H9 (cell line): ENCODE data around the gene ANXA10. TPM values are rescaled to one million over a fixed set of nuclear protein-coding genes. Genes with fewer than 3 reads are reported as not detected.

Experiments
- DNase-seq: peaks from one replicate; pipeline ENCODE4 v3.0.0-alpha.2; 2017
- H2AFZ ChIP-seq: one replicate; pipeline ENCODE4 v1.6.1; 2013; ENCODE audit warnings: mild to moderate bottlenecking, low read length, control low read depth, moderate library complexity
- H2AK5ac ChIP-seq: 2 replicates; pipeline ENCODE4 v1.6.1; 2013; ENCODE audit warnings: low read length, control low read depth, mixed read lengths; ENCODE audit not compliant: insufficient read length
- H2BK120ac ChIP-seq: one replicate; pipeline ENCODE4 v1.6.1; 2013; ENCODE audit warnings: low read depth, mild to moderate bottlenecking, low read length, control low read depth, inconsistent platforms; ENCODE audit not compliant: poor library complexity, severe bottlenecking
- H2BK12ac ChIP-seq: 2 replicates; pipeline ENCODE4 v1.6.1; 2013; ENCODE audit warnings: low read length, control low read depth, mixed read lengths, low read depth; ENCODE audit not compliant: insufficient read length
- H2BK15ac ChIP-seq: 2 replicates; pipeline ENCODE4 v1.6.1; 2013; ENCODE audit warnings: low read depth, low read length, control low read depth
- H2BK20ac ChIP-seq: one replicate; pipeline ENCODE4 v1.6.1; 2013; ENCODE audit warnings: low read depth, mild to moderate bottlenecking, low read length, control low read depth, inconsistent platforms; ENCODE audit not compliant: poor library complexity, severe bottlenecking
- H2BK5ac ChIP-seq: 2 replicates; pipeline ENCODE4 v1.6.1; 2013; ENCODE audit warnings: low read length, control low read depth, mixed read lengths; ENCODE audit not compliant: insufficient read length
- H3K14ac ChIP-seq: 2 replicates; pipeline ENCODE4 v1.6.1; 2013; ENCODE audit warnings: low read length, control low read depth; ENCODE audit not compliant: insufficient read depth
- H3K18ac ChIP-seq: 2 replicates; pipeline ENCODE4 v1.6.1; 2013; ENCODE audit warnings: low read depth, mild to moderate bottlenecking, mixed read lengths, low read length, control low read depth; ENCODE audit not compliant: insufficient read length
- H3K23ac ChIP-seq: 2 replicates; pipeline ENCODE4 v1.6.1; 2013; ENCODE audit warnings: low read length, control low read depth, mixed read lengths, low read depth; ENCODE audit not compliant: insufficient read length
- H3K23me2 ChIP-seq: 2 replicates; pipeline ENCODE4 v1.6.1; 2013; ENCODE audit warnings: low read depth, mild to moderate bottlenecking, mixed read lengths, low read length, control low read depth; ENCODE audit not compliant: insufficient read length, poor library complexity, severe bottlenecking
- H3K27ac ChIP-seq: 2 replicates; pipeline ENCODE4 v1.5.1; 2013; ENCODE audit warnings: low read length, control low read depth, mixed read lengths, low read depth; ENCODE audit not compliant: insufficient read length
- H3K27me3 ChIP-seq: 2 replicates; pipeline ENCODE4 v1.6.1; 2013; ENCODE audit warnings: low read length, control low read depth, inconsistent platforms; ENCODE audit not compliant: insufficient read depth
- H3K4ac ChIP-seq: 2 replicates; pipeline ENCODE4 v1.6.1; 2013; ENCODE audit warnings: low read depth, mild to moderate bottlenecking, control low read depth, inconsistent platforms, low read length, moderate library complexity
- H3K4me1 ChIP-seq: 2 replicates; pipeline ENCODE4 v1.6.1; 2013; ENCODE audit warnings: low read length, control low read depth, inconsistent platforms; ENCODE audit not compliant: insufficient read depth
- H3K4me2 ChIP-seq: 2 replicates; pipeline ENCODE4 v1.6.1; 2013; ENCODE audit warnings: low read length, control low read depth, mixed read lengths; ENCODE audit not compliant: insufficient read length, insufficient read depth
- H3K56ac ChIP-seq: 2 replicates; pipeline ENCODE4 v1.6.1; 2013; ENCODE audit warnings: low read depth, mild to moderate bottlenecking, mixed read lengths, low read length, control low read depth; ENCODE audit not compliant: insufficient read length
- H3K79me1 ChIP-seq: 2 replicates; pipeline ENCODE4 v1.6.1; 2013; ENCODE audit warnings: low read depth, mild to moderate bottlenecking, moderate library complexity, low read length, control low read depth, inconsistent platforms; ENCODE audit not compliant: insufficient read depth, poor library complexity, severe bottlenecking
- H3K79me2 ChIP-seq: 2 replicates; pipeline ENCODE4 v1.6.1; 2013; ENCODE audit warnings: low read length, control low read depth, inconsistent platforms; ENCODE audit not compliant: insufficient read depth
- H3K9ac ChIP-seq: 2 replicates; pipeline ENCODE4 v1.6.1; 2013; ENCODE audit warnings: low read length, control low read depth, mixed read lengths; ENCODE audit not compliant: insufficient read length; ENCODE audit errors: extremely low read depth
- H3K9me3 ChIP-seq: one replicate; pipeline ENCODE4 v1.6.1; 2013; ENCODE audit warnings: low read depth, low read length, inconsistent platforms; ENCODE audit not compliant: control insufficient read depth
- H3T11ph ChIP-seq: one replicate; pipeline ENCODE4 v1.6.1; 2013; ENCODE audit warnings: mild to moderate bottlenecking, low read length, control low read depth, inconsistent platforms
- H4K20me1 ChIP-seq: one replicate; pipeline ENCODE4 v1.6.1; 2013; ENCODE audit not compliant: control insufficient read depth, insufficient read length, insufficient read depth
- H4K5ac ChIP-seq: 2 replicates; pipeline ENCODE4 v1.6.1; 2013; ENCODE audit warnings: low read depth, mild to moderate bottlenecking, mixed read lengths, low read length, control low read depth; ENCODE audit not compliant: insufficient read length
- H4K8ac ChIP-seq: replicated peaks from 2 replicates; pipeline ENCODE4 v1.6.1; 2013; ENCODE audit warnings: low read length, control low read depth, mixed read lengths, low read depth; ENCODE audit not compliant: insufficient read length
- H4K91ac ChIP-seq: 2 replicates; pipeline ENCODE4 v1.6.1; 2013; ENCODE audit warnings: low read depth, mild to moderate bottlenecking, moderate library complexity, mixed read lengths, low read length, control low read depth; ENCODE audit not compliant: insufficient read length
- H3K27ac Mint-ChIP-seq, 3 experiments: 2 replicates in 2 of 3; 3 replicates in 1 of 3; pipeline ENCODE4 v1.8.0; 2020 to 2021; ENCODE audit warnings: mixed read lengths in 3 of 3, mild to moderate bottlenecking in 1 of 3, moderate library complexity in 1 of 3
- H3K27me3 Mint-ChIP-seq: 2 replicates; pipeline ENCODE4 v1.8.0; 2021; ENCODE audit warnings: low read depth, mild to moderate bottlenecking, moderate library complexity, mixed read lengths
- H3K36me3 Mint-ChIP-seq, 3 experiments: 2 replicates in 2 of 3; 3 replicates in 1 of 3; pipeline ENCODE4 v1.8.0; 2020 to 2021; ENCODE audit warnings: low read depth in 3 of 3, mixed read lengths in 3 of 3; ENCODE audit not compliant: insufficient read depth in 1 of 3
- H3K4me1 Mint-ChIP-seq, 2 experiments: 2 replicates each; pipeline ENCODE4 v1.8.0; 2020; ENCODE audit warnings: mixed read lengths in 2 of 2
- H3K4me3 Mint-ChIP-seq, 2 experiments: 2 replicates in 1 of 2; 3 replicates in 1 of 2; pipeline ENCODE4 v1.8.0; 2020 to 2021; ENCODE audit warnings: mild to moderate bottlenecking in 2 of 2, mixed read lengths in 2 of 2, moderate library complexity in 1 of 2
- H3K9me3 Mint-ChIP-seq, 2 experiments: 2 replicates in 1 of 2; 3 replicates in 1 of 2; pipeline ENCODE4 v1.8.0; 2020; ENCODE audit warnings: mild to moderate bottlenecking in 2 of 2, mixed read lengths in 2 of 2, moderate library complexity in 1 of 2
- CTCF ChIP-seq: fragments of 200-600 bp; sonication (generic); conservative IDR thresholded peaks from 3 replicates; pipeline ENCODE4 v1.8.0; 2021; ENCODE audit warnings: antibody characterized with exemption, mild to moderate bottlenecking
- WGBS: extraction: QIAGEN DNeasy Blood & Tissue Kit; methylation state at CpG from one replicate; pipeline ENCODE4 v1.1.7; 2013; ENCODE audit warnings: missing lambda C conversion rate, low lambda C conversion rate, mixed read lengths; ENCODE audit not compliant: insufficient read length; ENCODE audit errors: extremely low coverage; 5-methylcytosine and 5-hydroxymethylcytosine counted together
- total RNA-seq: library from RNA; stranded (reverse); gene quantifications from 2 replicates; pipeline ENCODE4 v1.2.1, GENCODE V29; 2021

Gene ANXA10
- total RNA-seq, 1 experiment from 2014 or later = not detected

- H4K8ac ChIP-seq = no peak overlapping the region
- no peak overlapping the region for H4K91ac ChIP-seq
- H2AK5ac ChIP-seq = no peak overlapping the region
- no peak overlapping the region for H3K23ac ChIP-seq
- no peak overlapping the region for H2BK12ac ChIP-seq
- TF ChIP-seq CTCF = no peak
- no peak overlapping the region for H4K5ac ChIP-seq
- H3K56ac ChIP-seq = no peak overlapping the region
- peaks cover 2% of the 10 kb centered on the region; the same call in 1 of the 2 replicates for H3K4me1 ChIP-seq
- H3T11ph ChIP-seq = no peak overlapping the region
- no peaks in the 10 kb centered on the region for H3K9me3 Mint-ChIP-seq
- no peak overlapping the region for H3K27ac ChIP-seq
- no peaks in the 10 kb centered on the region for H3K23me2 ChIP-seq
- DNase-seq = no peak
- H2AFZ ChIP-seq = no peak overlapping the region
- H4K20me1 ChIP-seq = no peaks in the 10 kb centered on the region
- 100% methylated on average over 3 of the region's 6 CpGs for WGBS
- no peaks in the 10 kb centered on the region for H3K9me3 ChIP-seq
- no peak overlapping the region for H3K14ac ChIP-seq
- no peak overlapping the region for H3K4me3 Mint-ChIP-seq
- H3K9ac ChIP-seq = no peak overlapping the region
- H3K4me1 Mint-ChIP-seq = peaks cover 23 to 29% of the 10 kb centered on the region in 2 experiments
- H2BK15ac ChIP-seq = no peak overlapping the region
- H2BK5ac ChIP-seq = no peak overlapping the region
- no peaks in the 10 kb centered on the region for H3K27me3 Mint-ChIP-seq
- no peaks in the 10 kb centered on the region for H3K36me3 Mint-ChIP-seq
- H3K27me3 ChIP-seq = no peaks in the 10 kb centered on the region
- H3K18ac ChIP-seq = no peak overlapping the region
- no peaks in the 10 kb centered on the region for H3K79me2 ChIP-seq
- H3K4ac ChIP-seq = no peak overlapping the region
- no peak overlapping the region for H2BK20ac ChIP-seq
- no peak overlapping the region for H3K4me2 ChIP-seq
- H3K27ac Mint-ChIP-seq = no peak overlapping the region
- no peaks in the 10 kb centered on the region for H3K79me1 ChIP-seq
- H2BK120ac ChIP-seq = no peak overlapping the region
These were observed 62.4 kb downstream of the ANXA10 start for GRCh38 chr4:168154546-168155277.
